HepG2 (cell line): ENCODE measurements around the gene KCTD15. TPM values are rescaled to one million over a fixed set of nuclear protein-coding genes. Genes with fewer than 3 reads are reported as not detected.

Experiments used
- CHD2 ChIP-seq: IDR thresholded peaks from 2 replicates; pipeline ENCODE4 v1.6.1; 2011; ENCODE audit warnings: low read depth, low read length, improper control_type of control experiment
- ELF4 ChIP-seq: sonication (generic); formaldehyde crosslinking; IDR thresholded peaks from 2 replicates; pipeline ENCODE4 v1.5.0; 2020; ENCODE audit warnings: missing genetic modification reagents, mild to moderate bottlenecking, moderate library complexity, borderline replicate concordance
- HNRNPUL1 ChIP-seq: fragments of 200-400 bp; formaldehyde crosslinking; IDR thresholded peaks from 2 replicates; pipeline ENCODE4 v1.6.1; 2017; ENCODE audit warnings: low read depth, mild to moderate bottlenecking, low read length, moderate library complexity
- MXD1 ChIP-seq: sonication (generic); formaldehyde crosslinking; IDR thresholded peaks from 2 replicates; pipeline ENCODE4 v1.4.0; 2020; ENCODE audit warnings: mild to moderate bottlenecking, missing genetic modification reagents
- NR2F2 ChIP-seq: IDR thresholded peaks from 2 replicates; pipeline ENCODE4 v1.6.1; 2012; ENCODE audit warnings: low read depth, inconsistent platforms, borderline replicate concordance
- RBM22 ChIP-seq: fragments of 200-400 bp; formaldehyde crosslinking; optimal IDR thresholded peaks from 2 replicates; pipeline ENCODE3; 2017; ENCODE audit warnings: mild to moderate bottlenecking, low read length, moderate library complexity
- REPIN1 ChIP-seq: sonication (generic); formaldehyde crosslinking; IDR thresholded peaks from 2 replicates; pipeline ENCODE4 v1.8.0; 2022; ENCODE audit warnings: missing genetic modification reagents, low read depth, mild to moderate bottlenecking, borderline replicate concordance
- RFXANK ChIP-seq: IDR thresholded peaks from 2 replicates; pipeline ENCODE4 v1.6.1; 2016
- UBTF ChIP-seq: sonication (generic); formaldehyde crosslinking; IDR thresholded peaks from 2 replicates; pipeline ENCODE4 v1.4.0; 2020; ENCODE audit warnings: mild to moderate bottlenecking, missing genetic modification reagents
- ZBTB34 ChIP-seq: sonication (generic); formaldehyde crosslinking; IDR thresholded peaks from 2 replicates; pipeline ENCODE4 v1.8.0; 2022; ENCODE audit warnings: mild to moderate bottlenecking, missing genetic modification reagents
- ZGPAT ChIP-seq: IDR thresholded peaks from 2 replicates; pipeline ENCODE4 v1.6.1; 2016; ENCODE audit warnings: mild to moderate bottlenecking
- ZMYM2 ChIP-seq: sonication (generic); formaldehyde crosslinking; IDR thresholded peaks from 2 replicates; pipeline ENCODE4 v1.8.0; 2022; ENCODE audit warnings: mild to moderate bottlenecking, missing genetic modification reagents
- ZNF276 ChIP-seq: sonication (generic); formaldehyde crosslinking; IDR thresholded peaks from 2 replicates; pipeline ENCODE4 v1.4.0; 2020; ENCODE audit warnings: mild to moderate bottlenecking, low read depth, missing genetic modification reagents
- ZNF430 ChIP-seq: sonication (generic); formaldehyde crosslinking; IDR thresholded peaks from 2 replicates; pipeline ENCODE4 v1.9.0; 2021; ENCODE audit warnings: mild to moderate bottlenecking, missing genetic modification reagents
- ZNF503 ChIP-seq: sonication (generic); formaldehyde crosslinking; IDR thresholded peaks from 2 replicates; pipeline ENCODE4 v1.4.0; 2020; ENCODE audit warnings: missing genetic modification reagents
- ZNF546 ChIP-seq: sonication (generic); formaldehyde crosslinking; conservative IDR thresholded peaks from 2 replicates; pipeline ENCODE4 v1.8.1; 2023; ENCODE audit warnings: mild to moderate bottlenecking, missing genetic modification reagents
- ZNF547 ChIP-seq: sonication (generic); formaldehyde crosslinking; IDR thresholded peaks from 2 replicates; pipeline ENCODE4 v1.5.1; 2020; ENCODE audit warnings: mild to moderate bottlenecking, missing genetic modification reagents
- ZNF569 ChIP-seq: sonication (generic); formaldehyde crosslinking; IDR thresholded peaks from 2 replicates; pipeline ENCODE4 v1.5.0; 2020; ENCODE audit warnings: mild to moderate bottlenecking, missing genetic modification reagents, moderate library complexity, borderline replicate concordance
- ZNF674 ChIP-seq: sonication (generic); formaldehyde crosslinking; IDR thresholded peaks from 2 replicates; pipeline ENCODE4 v1.5.0; 2020; ENCODE audit warnings: low read depth, mild to moderate bottlenecking, missing genetic modification reagents
- ZNF75D ChIP-seq: sonication (generic); formaldehyde crosslinking; IDR thresholded peaks from 2 replicates; pipeline ENCODE4 v1.8.1; 2023; ENCODE audit warnings: missing genetic modification reagents, mild to moderate bottlenecking, borderline replicate concordance
- ZSCAN20 ChIP-seq: sonication (generic); formaldehyde crosslinking; IDR thresholded peaks from 2 replicates; pipeline ENCODE4 v1.4.0; 2020; ENCODE audit warnings: missing genetic modification reagents, mild to moderate bottlenecking, borderline replicate concordance
- polyA plus RNA-seq, 8 experiments: library from polyadenylated mRNA; depleted of rRNA in 3 of 8; stranded (reverse) in 7 of 8; unstranded in 1 of 8; fragments of >200 nt; fragmentation: Illumina TruSeq in 4 of 8; extraction: Trizol in 4 of 8; gene quantifications; 2 replicates each; pipeline versions ENCODE4 v1.2.1 to v1.2.3, GENCODE V29; 2011 to 2016; ENCODE audit warnings: low read depth in 4 of 8, missing spikeins in 1 of 8, mixed read lengths in 1 of 8; ENCODE audit not compliant: insufficient read depth in 1 of 8
- total RNA-seq, 5 experiments: library from RNA; depleted of rRNA; stranded (reverse); fragments of >200 nt; fragmentation: Illumina TruSeq; extraction: Trizol; gene quantifications; 2 replicates each; pipeline ENCODE4 v1.2.3, GENCODE V29; 2016; ENCODE audit warnings: low read depth in 1 of 5

Gene KCTD15
- total and polyA plus RNA-seq, 2 of the 13 experiments (the other 11 are each of a cell fraction or from before 2014, with no cell fraction given) = 13.2 to 16.7 TPM

GRCh38 chr19:33767898-33768413 is 28.7 kb upstream of the KCTD15 start (continued):
- TF ChIP-seq ZGPAT (no peak), UBTF (CRISPR knock-in tag) (no peak), ZSCAN20 (no peak), ZNF430 (CRISPR knock-in tag) (peak; percentile 61; the same call in 1 of the 2 replicates), ELF4 (CRISPR knock-in tag) (no peak), ZNF547 (no peak), RFXANK (CRISPR knock-in tag) (no peak; the same call in 1 of the 2 replicates), ZNF569 (CRISPR knock-in tag) (no peak), ZNF503 (CRISPR knock-in tag) (no peak), ZNF75D (CRISPR knock-in tag) (no peak), HNRNPUL1 (no peak), REPIN1 (CRISPR knock-in tag) (no peak), ZNF276 (CRISPR knock-in tag) (0 out of 2 replicates have a peak, but pooled peaks have one; percentile 41), ZBTB34 (CRISPR knock-in tag) (no peak), MXD1 (no peak), CHD2 (no peak), RBM22 (no peak), ZMYM2 (CRISPR knock-in tag) (no peak), ZNF546 (CRISPR knock-in tag) (no peak), NR2F2 (no peak), ZNF674 (no peak)
